Renal cortical epithelial cell (primary cell): ENCODE data around the gene ZSCAN9. TPM values are rescaled to one million over a fixed set of nuclear protein-coding genes. Genes with fewer than 3 reads are reported as not detected.

Source experiments
- DNase-seq: peaks from one replicate; pipeline ENCODE4 v3.0.0-alpha.2; 2011; ENCODE audit warnings: low read depth
- total RNA-seq: library from RNA; depleted of rRNA; stranded (reverse); fragments of >200 nt; gene quantifications from 2 replicates; pipeline ENCODE4 v1.2.3, GENCODE V29; 2014

The ZSCAN9 gene
- total RNA-seq: 16.3 and 23.7 TPM in 2 replicates

- DNase-seq: peak; percentile 86
Measured at GRCh38 chr6:28225056-28225834, at the start of gene ZSCAN9. Gene ZSCAN9, plus strand, starts transcription at chr6:28225275. Its CDS starts 1,810 bp downstream, at chr6:28227085.

GRCh38 chr6:28176373-28176772, 48.7 kb upstream of the ZSCAN9 start:
- no peak for DNase-seq

GRCh38 chr6:28182255-28182654, 42.8 kb upstream of the ZSCAN9 start:
- DNase-seq: no peak

- DNase-seq: no peak
Measured at GRCh38 chr6:28188111-28188979, 36.7 kb upstream of the ZSCAN9 start.

GRCh38 chr6:28200020-28200419, 25.1 kb upstream of the ZSCAN9 start:
- no peak for DNase-seq

GRCh38 chr6:28203201-28203600, 21.9 kb upstream of the ZSCAN9 start:
- no peak for DNase-seq

GRCh38 chr6:28205879-28206278, 19.2 kb upstream of the ZSCAN9 start:
- DNase-seq: no peak

- no peak for DNase-seq
Measured at GRCh38 chr6:28206527-28206926, 18.5 kb upstream of the ZSCAN9 start.

GRCh38 chr6:28206928-28207509, 18.1 kb upstream of the ZSCAN9 start:
- no peak for DNase-seq

- DNase-seq: no peak
Measured at GRCh38 chr6:28207510-28208110, 17.5 kb upstream of the ZSCAN9 start.

- DNase-seq: no peak
Measured at GRCh38 chr6:28208111-28208659, 16.9 kb upstream of the ZSCAN9 start.

GRCh38 chr6:28209753-28210535, 15.1 kb upstream of the ZSCAN9 start:
- DNase-seq: no peak

- peak; percentile 2 for DNase-seq
Measured at GRCh38 chr6:28211840-28212509, 13.1 kb upstream of the ZSCAN9 start.

GRCh38 chr6:28212510-28213212, 12.4 kb upstream of the ZSCAN9 start:
- peak; percentile 95 for DNase-seq

- no peak for DNase-seq
Measured at GRCh38 chr6:28213213-28213523, 11.9 kb upstream of the ZSCAN9 start.

- peak; percentile 18 for DNase-seq
Measured at GRCh38 chr6:28215425-28215824, 9.7 kb upstream of the ZSCAN9 start.

- DNase-seq: no peak
Measured at GRCh38 chr6:28217890-28218289, 7.2 kb upstream of the ZSCAN9 start.

GRCh38 chr6:28218312-28219248, 6.5 kb upstream of the ZSCAN9 start:
- peak; percentile 27 for DNase-seq
